Prostate gland (tissue), 2 donors: Measurements from ENCODE around the gene RRP36.

Experiments used
- CTCF ChIP-seq, 4 experiments: fragments of 200-600 bp in 2 of 4; fragments of 450-650 bp in 2 of 4; sonication (generic) in 2 of 4; IDR thresholded peaks; 1 replicate in 3 of 4; 2 replicates in 1 of 4; pipeline ENCODE4 v1.5.1; 2016 to 2019; ENCODE audit warnings: antibody characterized with exemption in 4 of 4, mild to moderate bottlenecking in 2 of 4, moderate library complexity in 2 of 4
- POLR2A ChIP-seq: fragments of 450-650 bp; IDR thresholded peaks from one replicate; pipeline ENCODE4 v1.6.1; 2016; ENCODE audit warnings: antibody characterized with exemption, mild to moderate bottlenecking

DNA sequence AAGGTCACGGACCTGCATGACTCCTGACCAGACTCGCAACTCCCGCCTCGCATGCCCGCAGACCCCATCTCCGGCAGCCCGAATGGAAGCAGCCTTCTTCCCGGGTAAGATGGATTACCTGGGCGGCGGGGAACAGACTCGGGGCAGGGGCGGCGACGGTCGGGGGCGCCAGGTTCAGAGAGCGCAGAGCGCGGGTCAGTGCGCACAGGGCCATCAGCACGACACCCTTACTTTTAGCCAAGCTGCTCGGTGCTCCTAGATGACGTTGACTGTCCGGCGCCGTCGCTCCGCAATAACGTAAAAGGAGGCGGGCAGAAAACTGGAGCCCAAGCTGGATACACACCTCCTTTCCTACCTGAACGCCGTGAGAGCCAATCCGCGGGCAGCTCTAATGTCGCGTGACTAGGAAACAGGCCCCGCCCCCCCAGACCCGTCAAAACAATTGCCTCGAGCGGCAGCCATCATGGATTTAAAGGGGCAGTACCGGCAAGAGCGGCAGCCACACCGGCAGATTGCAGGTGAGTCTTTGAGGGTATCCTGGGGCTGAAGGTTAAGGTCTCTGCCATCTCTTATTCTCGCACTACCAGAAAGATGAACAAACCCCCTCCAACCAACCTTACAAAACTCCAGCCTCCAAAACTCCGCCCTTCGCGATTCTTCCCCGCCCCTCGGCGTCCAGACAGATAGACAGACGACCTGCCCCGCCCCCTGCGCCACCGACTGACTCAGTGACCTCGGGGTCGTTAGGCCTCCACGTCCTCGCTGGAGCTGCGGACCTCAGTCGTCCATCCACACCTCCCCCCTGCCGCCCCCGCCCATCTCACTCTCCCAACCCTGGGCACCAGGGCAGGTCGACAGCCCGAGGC lies 38.0 kb downstream of the RRP36 start, which contains the start of the genes KLC4 and MRPL2:
- TF ChIP-seq POLR2A (peak; percentile 75), CTCF (IDR thresholded peaks at IDR 0.05) (peak in 1 of 4 experiments; percentile 28)
